NCI-H1694 treated with DMSO at 0.1 percent for 48 hours (cell line): ENCODE data around the gene TMEM69.
"Not testable (repeated sequence)": the region's sequence is repeated elsewhere in the genome, so short reads cannot be mapped to it uniquely, and the experiment has no call there.

Experiments
- DNase-seq: peaks from one replicate; lab custom pipeline; 2025; lab: John Stamatoyannopoulos, UW

The TMEM69 gene

DNA sequence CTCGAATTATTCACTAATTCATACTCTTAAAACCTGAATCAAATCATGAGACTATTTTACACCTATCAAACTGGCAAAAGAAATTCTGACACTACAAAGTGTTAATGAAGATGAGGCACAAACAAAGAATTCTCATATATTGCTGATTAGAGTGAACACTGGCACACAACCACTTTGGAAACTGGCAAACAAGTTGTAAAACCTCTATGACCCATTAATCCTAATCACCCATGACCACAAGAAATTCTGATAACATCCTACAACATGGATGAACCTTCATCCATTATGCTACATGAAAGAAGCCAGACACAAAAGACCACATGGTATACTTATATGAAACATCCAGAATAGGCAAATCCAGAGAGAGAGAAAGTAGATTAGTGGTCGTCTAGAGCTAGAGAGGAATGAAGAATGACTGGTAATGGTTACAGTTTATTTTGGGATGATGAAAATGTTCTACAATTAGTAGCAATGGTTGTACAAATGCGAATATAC lies 10.2 kb upstream of the TMEM69 start:
- no peak for DNase-seq

DNA sequence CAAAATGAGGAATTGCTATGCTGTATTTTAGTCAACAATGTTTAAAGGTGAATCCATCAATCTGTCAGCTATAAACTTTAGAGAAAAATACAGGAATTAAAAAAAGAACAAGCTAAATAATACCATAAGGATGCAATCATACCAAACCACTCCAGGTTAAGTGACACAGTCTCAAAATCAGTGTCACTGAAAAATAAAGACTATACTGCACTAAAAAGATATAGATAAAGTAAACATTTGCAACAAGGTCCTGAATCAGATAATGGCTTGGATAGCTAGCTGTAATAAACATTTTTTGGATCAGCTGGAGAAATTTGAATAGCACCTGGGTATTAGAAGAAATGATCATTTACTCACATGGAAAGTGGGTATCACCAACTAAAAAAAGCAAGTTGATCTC lies 9.5 kb upstream of the TMEM69 start:
- DNase-seq = no peak

DNA sequence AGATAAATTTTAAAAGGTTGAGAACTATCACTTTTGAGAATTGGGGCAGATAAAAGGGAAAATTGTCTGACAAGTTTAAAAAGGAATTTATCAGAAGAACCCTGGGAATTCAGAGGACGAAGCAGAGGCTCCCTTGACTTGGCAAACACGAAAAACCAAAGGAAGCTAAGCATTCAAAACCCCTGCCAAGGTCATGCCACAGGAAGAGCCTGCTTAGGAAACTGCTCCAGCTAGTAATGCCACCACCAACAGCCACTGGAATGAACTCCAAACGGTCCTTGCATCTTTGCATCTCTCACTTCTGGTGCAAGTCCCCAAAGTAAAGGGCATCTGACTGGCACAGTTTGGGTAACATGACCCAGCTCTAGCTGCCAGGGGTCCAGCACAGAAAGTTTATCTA lies 8.9 kb upstream of the TMEM69 start:
- DNase-seq = no peak

DNA sequence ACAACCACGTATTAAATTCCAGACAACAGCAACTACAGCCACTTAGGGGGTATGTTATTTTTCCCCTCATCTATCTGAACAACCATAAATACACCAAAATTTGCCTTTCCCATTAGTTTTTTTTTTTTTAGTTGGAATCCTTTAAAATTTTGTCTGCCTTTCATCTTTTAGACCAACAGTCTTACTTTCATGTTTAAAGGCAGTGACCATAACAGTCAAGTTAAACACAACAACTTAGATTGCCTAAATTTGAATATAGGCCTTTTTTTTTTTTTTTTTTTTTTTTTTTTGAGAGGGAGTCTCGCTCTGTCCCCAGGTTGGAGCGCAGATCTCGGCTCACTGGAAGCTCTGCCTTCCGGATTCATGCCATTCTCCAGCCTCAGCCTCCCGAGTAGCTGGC lies 5.0 kb upstream of the TMEM69 start:
- no peak for DNase-seq

DNA sequence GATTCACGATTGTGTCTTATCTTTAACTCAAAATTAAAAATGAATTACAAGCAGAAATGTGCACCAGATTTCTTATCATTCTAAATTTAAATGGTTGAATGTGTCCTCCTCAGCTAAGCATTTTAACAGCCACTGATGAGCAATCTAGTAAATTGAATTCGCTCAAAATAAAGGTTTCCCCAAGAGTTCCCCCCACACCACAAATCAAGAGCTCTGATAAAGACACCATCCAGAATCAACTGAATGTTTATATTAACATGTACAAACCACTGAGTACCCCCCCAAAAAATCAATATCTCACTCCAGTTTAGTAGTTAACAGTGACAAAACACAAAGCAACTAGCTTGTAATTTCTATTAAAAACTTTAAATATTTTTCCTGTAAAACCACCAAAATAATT lies 3.6 kb upstream of the TMEM69 start:
- DNase-seq = no peak

DNA sequence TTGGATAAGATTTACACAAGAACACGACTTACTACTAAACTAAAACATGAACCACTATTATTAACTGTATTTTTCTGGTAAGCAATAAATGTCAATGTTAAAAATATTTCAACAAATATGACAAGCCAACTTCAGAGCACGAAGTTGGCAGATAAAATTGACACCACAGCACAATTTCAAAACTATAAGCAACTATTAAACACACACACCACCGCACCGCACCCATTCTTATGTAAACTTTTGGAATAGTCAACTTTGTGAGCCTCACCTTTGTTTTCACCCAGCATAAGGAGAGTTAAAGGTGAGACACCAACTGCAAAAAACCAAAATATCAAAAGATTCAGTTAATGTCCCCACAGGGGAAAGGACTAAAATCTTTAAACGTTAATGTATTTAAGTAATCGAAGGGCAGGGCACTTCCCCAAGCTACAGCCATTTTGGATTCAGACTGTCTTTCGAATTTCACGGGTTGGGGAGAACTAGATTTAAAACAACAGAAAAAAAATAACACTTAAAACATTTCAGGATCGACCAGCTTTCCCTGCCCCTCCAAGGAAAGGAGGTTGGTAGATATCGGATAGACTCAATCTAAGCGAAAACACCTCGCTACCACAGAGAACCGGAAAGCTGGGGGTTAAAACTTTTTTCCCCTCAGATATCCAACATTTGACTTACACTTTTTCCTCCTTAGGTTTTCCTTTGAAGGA lies 2.5 kb upstream of the TMEM69 start:
- no peak for DNase-seq

DNA sequence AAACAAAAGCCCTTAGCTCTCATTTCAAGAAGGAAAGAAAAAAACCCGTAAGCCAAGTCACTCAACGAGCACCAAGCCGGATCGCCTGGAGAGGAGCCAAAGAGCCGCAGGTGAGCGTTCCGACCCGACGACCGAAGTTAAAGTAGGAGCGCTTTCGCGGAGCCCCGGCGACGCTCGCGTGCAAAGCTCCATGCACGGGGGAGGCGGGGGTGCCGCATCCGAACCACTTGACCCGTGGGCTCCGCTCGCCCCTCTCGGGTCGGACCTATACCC lies 2.0 kb upstream of the TMEM69 start:
- DNase-seq = peak; percentile 35

DNA sequence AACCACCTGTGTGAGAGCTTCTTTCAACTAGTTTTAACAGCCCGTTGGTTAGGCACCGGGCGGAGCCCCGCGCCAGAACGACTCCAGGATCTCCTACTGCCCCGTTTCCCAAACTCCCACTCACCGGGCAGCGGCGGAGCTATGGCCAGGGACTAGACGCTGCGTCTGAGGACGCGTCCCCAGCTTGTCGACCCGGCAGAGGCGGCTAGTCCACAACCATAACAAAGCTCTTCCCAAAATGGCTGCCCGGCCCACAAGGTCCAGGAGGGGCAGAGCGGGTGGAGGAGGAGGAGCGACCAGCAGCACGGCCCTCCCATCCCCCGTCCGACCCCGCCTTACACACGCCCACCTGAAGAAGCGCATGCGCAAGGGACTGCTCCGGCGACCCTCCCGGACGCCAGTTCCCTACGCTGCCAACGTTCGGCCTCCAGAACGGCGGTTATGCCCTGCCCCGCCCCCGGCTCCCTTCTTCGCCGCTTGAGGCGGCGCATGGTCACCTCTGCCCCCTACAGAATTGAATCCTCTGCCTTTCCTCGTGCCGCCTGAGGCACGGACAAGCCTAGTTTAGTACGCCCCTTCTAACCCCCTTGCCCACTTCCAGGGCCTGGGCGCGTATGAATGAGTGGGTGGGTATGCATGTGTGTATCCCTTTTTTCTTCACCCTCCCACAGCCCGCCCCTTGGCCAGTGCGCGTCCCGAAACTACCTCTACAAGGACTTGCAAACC lies 1.5 kb upstream of the TMEM69 start, which contains the start of gene GPBP1L1:
TSS of gene GPBP1L1 (minus strand) at position 246 of the 726 bp plus-strand sequence. CDS start 27,446 bp downstream, outside the sequence.
- DNase-seq = peak; percentile 94

DNA sequence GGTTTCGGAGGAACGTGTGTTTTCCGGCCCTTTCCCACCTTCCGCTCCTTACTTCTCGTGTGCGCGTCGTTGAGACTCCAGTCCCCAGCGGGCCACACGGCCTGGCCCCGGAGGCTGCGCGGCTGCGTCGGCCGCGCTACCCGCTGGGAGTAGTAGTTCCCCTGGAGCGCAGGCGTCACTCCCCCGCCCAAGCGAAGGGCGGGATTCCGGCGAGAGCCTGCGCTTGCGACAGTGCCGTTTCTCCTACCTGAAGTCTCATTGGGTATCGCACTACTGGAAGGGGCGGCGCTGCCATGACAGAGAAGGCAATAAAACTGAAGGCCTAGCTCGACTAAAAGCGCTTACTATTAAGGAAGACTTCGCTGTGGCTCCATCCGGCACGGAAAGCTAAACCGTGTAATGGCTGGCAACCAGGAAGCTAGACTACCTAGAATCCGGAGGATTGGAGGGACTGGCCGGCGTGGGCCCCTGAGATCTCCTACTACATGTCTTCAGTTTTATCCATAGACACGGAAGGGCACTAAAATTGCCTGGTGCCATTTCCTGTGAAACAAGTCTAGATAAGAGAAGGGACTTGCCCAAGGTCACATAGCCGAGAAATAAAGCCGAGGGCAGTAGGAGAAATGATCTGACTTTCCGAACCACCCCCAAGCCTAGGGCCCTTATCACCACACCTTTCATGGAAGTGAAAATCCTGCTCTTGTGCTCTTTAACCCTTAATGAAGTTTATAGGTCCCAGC lies 797 bp upstream of the TMEM69 start:
- peak; percentile 99 for DNase-seq

DNA sequence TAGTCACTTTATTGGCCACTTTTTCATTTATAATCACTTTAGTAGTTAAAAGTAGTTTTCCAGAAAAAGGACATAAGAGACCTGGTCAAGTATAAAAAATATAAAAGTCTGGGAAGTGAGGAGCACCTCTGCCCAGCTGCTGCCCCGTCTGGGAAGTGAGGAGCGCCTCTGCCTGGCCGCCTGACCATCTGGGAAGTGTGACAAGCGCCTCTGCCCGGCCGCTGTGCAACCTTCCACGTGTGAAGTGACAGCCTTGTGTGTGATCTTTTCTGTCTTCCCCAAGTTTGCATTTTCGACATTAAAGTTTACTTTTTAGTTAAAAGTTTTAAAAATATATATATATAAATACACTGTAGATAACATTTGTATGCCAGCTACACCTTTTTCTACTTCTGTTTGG lies 5.8 kb downstream of the TMEM69 start:
- DNase-seq = not testable (repeated sequence)

DNA sequence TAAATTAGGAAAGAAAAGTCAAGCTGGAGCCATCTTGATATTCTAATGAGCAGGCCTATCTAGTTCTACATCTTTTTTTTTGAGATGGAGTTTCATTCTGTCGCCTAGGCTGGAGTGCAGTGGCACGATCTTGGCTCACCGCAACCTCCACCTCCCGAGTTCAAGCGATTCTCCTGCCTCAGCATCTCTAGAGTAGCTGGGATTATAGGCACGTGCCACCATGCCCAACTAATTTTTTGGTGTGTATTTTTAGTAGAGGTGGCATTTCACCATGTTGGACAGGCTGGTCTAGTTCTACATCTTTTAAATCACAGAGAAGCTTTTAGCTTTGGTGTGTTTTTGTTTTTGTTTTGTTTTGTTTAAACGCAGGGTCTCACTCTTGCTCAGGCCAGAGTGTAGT lies 6.8 kb downstream of the TMEM69 start:
- no peak for DNase-seq

DNA sequence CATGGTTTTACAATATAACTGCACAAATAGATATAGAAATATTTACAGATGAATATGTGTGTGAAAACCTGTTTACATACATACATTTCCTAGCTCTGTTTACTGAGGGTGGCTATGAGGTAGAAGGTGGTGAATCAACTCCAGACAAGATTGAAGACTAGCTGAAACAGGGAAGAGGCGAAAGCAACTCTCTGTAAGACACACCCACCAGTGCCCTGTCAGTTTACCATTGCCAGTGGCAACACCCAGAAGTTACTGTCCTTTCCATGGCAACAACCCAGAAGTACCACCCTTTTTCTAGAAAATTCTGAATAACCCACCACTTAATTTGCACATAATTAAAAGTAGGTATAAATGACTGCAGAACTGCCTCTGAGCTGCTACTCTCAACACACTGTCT lies 16.7 kb downstream of the TMEM69 start:
- no peak for DNase-seq

DNA sequence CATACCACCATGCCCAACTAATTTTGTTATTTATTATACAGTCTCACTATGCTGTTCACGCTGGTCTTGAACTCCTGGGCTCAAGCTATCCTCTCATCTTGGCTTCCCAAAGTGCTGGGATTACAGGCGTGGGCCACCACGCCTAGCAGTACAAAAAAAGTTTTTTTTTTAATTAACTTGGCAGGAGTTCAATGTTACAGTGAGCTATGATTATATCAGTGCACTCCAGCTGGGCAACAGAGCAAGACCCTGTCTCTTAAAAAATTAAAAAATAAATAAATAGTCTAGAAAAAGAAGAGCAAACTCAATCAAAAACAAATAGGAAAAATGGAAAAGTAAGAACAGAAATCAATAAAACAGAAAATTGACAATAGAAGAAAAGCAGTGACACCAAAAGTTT lies 25.7 kb downstream of the TMEM69 start:
- no peak for DNase-seq

DNA sequence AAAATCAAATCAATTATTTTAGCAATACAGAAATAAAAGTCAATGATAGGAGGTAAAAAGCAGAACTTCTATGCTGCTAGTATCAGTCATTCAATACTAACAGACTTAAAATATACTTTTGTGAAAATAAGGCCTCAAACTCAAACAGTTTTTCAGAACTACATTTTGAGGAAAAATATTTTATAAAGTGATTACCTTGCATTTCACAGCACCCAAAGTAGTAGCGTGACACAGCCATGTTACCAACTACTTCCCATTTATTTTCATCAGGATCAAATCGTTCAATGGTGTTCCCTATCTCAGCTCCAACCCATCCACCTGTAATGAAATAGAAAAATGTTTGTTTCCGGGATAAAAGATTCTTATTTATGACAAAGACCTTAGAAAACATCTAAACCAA lies 28.7 kb downstream of the TMEM69 start:
- DNase-seq = no peak

DNA sequence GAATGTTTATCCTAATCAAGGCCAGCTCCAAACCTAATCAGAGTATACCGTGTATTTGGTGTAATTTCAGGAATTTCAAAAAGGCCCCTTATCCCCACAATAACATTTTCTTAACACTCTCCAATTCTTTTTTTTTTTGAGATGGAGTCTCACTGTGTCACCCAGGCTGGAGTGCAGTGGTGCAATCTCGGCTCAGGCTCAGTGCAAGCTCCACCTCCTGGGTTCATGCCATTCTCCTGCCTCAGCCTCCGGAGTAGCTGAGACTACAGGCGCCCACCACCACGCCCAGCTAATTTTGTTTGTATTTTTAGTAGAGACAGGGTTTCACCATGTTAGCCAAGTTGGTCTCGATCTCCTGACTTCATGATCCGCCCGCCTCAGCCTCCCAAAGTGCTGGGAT lies 29.4 kb downstream of the TMEM69 start:
- not testable (repeated sequence) for DNase-seq

DNA sequence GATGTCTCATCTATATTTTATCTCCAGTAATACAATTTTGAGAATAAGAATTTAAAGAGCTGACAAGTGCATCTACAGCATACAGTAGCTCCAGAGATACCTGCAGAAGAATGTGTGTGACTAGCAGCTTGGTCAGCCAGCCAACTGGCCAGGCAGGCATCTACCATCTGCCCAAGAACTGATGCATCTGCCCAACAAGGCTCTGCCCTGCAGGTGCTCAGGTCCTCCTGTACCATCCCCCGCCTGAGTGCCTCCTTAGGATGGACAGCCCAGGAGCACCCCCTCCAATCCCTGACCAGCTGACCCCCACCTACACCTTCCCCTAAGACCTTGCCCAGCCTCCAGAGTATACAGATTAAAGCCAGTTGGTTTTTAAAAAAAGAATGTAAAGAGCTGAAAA lies 30.3 kb downstream of the TMEM69 start:
- DNase-seq = no peak

DNA sequence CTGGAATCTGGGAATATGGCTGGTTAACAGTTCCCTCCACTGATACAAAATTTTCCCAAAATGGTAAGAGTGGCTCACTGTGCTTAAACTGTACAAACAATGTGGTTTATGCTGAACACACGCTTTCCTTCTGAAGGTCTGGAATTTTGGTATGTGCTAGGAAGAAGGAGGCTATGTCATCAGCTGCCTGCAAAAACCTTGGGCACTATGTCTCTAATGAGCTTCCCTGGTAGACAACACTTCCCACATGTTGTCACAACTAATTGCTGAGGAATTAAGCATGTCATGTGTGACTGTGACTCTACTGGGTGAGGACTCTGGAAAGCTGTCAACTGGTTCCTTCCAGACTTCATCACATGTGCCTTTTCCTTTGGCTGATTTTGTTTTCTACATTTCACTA lies 33.2 kb downstream of the TMEM69 start:
- DNase-seq = no peak

DNA sequence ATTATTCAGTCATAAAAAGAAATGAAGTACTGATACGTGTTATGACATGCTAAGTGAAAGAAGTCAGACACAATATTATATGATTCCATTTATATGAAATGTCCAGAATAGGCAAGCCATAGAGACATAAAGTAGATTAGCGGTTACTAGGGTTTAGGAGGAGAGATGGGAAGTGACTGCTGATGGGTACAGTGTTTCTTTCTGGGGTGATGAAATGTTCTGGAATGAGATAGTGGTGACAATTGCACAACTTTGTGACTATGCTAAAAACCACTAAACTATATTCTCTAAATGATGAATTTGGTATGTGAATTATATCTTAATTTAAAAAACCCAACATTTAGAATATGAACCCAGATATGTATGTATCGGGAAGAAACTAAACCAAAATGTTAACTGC lies 34.8 kb downstream of the TMEM69 start:
- no peak for DNase-seq

DNA sequence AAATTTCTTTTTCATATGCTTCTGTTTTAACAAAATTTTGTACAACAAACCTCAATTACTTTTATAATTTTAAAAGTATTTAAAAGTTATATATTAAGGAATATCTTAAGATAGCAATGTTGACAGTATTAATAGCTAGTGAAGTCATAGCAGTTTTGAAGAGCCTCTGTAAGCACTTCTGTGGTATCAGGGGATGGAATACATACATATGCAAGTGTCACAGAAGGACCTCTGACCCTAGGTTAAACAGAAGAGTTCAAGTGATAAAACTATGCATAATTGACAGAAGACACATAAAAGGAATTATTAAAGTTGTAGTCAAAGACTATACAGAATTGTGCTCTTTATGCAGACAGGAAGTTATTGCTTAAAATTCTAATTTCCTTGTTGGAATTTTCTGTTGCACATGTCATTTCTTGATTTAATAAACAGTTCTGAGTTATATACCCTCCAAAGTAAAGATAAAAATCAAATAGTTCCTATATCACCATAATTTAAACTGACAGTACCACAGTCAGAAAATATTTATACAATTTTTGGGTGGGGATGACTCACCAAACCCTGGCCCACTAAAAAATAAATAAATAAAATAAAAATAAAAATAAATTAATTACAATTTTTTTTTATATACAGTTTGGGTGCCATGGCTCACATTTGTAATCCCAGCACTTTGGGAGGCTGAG lies 35.4 kb downstream of the TMEM69 start:
- DNase-seq = no peak

DNA sequence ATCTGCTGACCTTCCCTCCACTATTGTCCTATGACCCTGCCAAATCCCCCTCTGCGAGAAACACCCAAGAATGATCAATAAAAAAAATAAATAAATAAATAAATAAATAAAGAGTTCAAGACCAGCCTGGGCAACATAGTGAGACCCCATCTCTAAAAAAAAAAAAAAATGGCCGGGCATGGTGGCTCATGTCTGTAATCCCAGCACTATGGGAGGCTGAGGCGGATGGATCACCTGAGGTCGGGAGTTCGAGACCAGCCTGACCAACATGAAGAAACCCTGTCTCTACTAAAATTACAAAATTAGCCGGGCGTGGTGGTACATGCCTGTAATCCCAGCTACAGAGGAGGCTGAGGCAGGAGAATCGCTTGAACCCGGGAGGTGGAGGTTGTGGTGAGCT lies 38.0 kb downstream of the TMEM69 start:
- not testable (repeated sequence) for DNase-seq

DNA sequence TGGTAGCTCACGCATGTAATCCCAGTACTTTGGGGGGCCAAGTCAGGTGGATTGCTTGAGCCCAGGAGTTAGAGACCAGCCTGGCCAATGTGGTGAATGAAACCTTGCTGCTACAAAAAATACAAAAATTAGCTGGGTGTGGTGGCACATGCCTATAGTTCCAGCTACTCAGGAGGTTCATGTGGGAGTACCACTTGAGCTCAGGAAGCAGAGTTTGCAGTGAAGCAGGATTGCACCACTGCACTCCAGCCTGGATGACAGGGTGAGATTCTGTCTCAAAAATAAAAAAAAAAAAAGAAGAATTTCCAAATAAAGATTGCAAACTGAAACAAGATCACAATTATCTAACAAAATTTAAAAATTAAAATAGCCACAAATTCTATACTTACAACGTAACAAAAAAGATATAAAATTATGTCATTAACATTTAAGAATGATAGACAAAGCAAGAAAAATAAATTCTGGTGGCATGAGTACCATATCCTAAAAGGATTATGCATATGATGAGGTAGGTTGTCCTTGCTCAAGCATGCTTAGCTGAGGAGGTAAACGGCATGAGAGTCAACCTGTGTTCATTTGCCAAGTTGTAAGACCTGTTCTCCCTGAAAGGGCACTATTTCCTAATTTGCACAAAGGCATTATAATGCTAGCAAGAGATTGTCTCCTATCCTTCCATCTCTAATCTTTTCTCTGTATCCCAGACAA lies 42.2 kb downstream of the TMEM69 start:
- DNase-seq = no peak

DNA sequence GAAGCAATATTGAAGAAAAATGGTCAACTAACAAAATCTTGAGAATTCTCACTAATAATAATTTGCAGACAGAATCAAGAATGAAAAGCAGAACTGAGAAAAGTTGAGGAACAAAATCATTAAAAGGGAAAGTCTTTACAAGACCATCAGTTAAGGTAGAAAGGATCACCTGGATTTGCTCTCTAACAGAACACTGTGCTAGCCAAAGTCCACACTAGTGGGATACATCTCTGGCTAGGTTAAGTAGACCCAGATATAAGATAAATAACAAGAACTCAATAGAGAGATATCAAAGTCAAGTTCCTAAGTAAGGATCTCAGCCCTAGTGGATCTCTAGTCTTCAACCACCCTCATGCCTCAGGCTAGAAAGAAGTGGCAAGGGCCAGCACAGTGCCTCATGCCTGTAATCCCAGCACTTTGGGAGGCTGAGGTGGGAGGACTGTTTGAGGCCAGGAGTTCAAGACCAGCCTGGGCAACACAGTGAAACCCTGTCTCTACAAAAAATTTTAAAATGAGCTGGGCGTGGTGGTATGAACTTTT lies 42.9 kb downstream of the TMEM69 start:
- no peak for DNase-seq
